Panc1 (cell line): ENCODE results near the gene OSBPL10.

Experiments
- TF ChIP-seq, protein P1 (sequence below): fragments of 450-650 bp; IDR thresholded peaks from 2 replicates; pipeline ENCODE4 v1.5.1; 2017; ENCODE audit warnings: mild to moderate bottlenecking
- TF ChIP-seq, protein P2 (sequence below), 2 experiments: IDR thresholded peaks; 2 replicates each; pipeline ENCODE4 v1.6.1; 2011 to 2012; ENCODE audit warnings: low read depth in 2 of 2, control low read depth in 1 of 2, low read length in 1 of 2, mild to moderate bottlenecking in 1 of 2, moderate library complexity in 1 of 2; ENCODE audit not compliant: insufficient read depth in 1 of 2

GRCh38 chr3:31696009-31696297, 285.1 kb downstream of the OSBPL10 start:
- TF ChIP-seq, protein P1, sequence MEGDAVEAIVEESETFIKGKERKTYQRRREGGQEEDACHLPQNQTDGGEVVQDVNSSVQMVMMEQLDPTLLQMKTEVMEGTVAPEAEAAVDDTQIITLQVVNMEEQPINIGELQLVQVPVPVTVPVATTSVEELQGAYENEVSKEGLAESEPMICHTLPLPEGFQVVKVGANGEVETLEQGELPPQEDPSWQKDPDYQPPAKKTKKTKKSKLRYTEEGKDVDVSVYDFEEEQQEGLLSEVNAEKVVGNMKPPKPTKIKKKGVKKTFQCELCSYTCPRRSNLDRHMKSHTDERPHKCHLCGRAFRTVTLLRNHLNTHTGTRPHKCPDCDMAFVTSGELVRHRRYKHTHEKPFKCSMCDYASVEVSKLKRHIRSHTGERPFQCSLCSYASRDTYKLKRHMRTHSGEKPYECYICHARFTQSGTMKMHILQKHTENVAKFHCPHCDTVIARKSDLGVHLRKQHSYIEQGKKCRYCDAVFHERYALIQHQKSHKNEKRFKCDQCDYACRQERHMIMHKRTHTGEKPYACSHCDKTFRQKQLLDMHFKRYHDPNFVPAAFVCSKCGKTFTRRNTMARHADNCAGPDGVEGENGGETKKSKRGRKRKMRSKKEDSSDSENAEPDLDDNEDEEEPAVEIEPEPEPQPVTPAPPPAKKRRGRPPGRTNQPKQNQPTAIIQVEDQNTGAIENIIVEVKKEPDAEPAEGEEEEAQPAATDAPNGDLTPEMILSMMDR = no peak
- TF ChIP-seq, protein P2, sequence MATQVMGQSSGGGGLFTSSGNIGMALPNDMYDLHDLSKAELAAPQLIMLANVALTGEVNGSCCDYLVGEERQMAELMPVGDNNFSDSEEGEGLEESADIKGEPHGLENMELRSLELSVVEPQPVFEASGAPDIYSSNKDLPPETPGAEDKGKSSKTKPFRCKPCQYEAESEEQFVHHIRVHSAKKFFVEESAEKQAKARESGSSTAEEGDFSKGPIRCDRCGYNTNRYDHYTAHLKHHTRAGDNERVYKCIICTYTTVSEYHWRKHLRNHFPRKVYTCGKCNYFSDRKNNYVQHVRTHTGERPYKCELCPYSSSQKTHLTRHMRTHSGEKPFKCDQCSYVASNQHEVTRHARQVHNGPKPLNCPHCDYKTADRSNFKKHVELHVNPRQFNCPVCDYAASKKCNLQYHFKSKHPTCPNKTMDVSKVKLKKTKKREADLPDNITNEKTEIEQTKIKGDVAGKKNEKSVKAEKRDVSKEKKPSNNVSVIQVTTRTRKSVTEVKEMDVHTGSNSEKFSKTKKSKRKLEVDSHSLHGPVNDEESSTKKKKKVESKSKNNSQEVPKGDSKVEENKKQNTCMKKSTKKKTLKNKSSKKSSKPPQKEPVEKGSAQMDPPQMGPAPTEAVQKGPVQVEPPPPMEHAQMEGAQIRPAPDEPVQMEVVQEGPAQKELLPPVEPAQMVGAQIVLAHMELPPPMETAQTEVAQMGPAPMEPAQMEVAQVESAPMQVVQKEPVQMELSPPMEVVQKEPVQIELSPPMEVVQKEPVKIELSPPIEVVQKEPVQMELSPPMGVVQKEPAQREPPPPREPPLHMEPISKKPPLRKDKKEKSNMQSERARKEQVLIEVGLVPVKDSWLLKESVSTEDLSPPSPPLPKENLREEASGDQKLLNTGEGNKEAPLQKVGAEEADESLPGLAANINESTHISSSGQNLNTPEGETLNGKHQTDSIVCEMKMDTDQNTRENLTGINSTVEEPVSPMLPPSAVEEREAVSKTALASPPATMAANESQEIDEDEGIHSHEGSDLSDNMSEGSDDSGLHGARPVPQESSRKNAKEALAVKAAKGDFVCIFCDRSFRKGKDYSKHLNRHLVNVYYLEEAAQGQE (IDR thresholded peaks at IDR 0.05; ENCODE audit: insufficient read depth in 1 of 2, low read depth in 2 of 2, low read length in 1 of 2) = no peak
